HG03558 (cell line): ENCODE measurements around the gene STIMATE.

Source experiments
- ATAC-seq: cut with Tn5 transposase; IDR thresholded peaks from one replicate; pipeline ENCODE4 v1.9.1; 2021; ENCODE audit warnings: moderate number of reproducible peaks; ENCODE audit not compliant: unreplicated experiment; ENCODE audit errors: extremely low read depth

The STIMATE gene

GRCh38 chr3:52895418-52895817 is 1.9 kb downstream of the STIMATE start:
- ATAC-seq: no peak

- no peak for ATAC-seq
These were observed 2.6 kb downstream of the STIMATE start for GRCh38 chr3:52894756-52895155.

- ATAC-seq: no peak
These were observed 3.6 kb downstream of the STIMATE start for GRCh38 chr3:52893723-52894122.

GRCh38 chr3:52892625-52893311 is 4.6 kb downstream of the STIMATE start:
- no peak for ATAC-seq

GRCh38 chr3:52892290-52892624 is 5.1 kb downstream of the STIMATE start:
- ATAC-seq: no peak

- no peak for ATAC-seq
These were observed 5.7 kb downstream of the STIMATE start for GRCh38 chr3:52891615-52892081.

GRCh38 chr3:52891164-52891563 is 6.2 kb downstream of the STIMATE start:
- no peak for ATAC-seq

GRCh38 chr3:52890735-52891134 is 6.6 kb downstream of the STIMATE start:
- no peak for ATAC-seq

GRCh38 chr3:52889901-52890300 is 7.4 kb downstream of the STIMATE start:
- no peak for ATAC-seq

- no peak for ATAC-seq
These were observed 10.2 kb downstream of the STIMATE start for GRCh38 chr3:52887166-52887565.

GRCh38 chr3:52886049-52886730 is 11.2 kb downstream of the STIMATE start:
- no peak for ATAC-seq

GRCh38 chr3:52882377-52882776 is 15.0 kb downstream of the STIMATE start:
- ATAC-seq: no peak

- ATAC-seq: no peak
These were observed 15.5 kb downstream of the STIMATE start for GRCh38 chr3:52881871-52882270.

- no peak for ATAC-seq
These were observed 16.9 kb downstream of the STIMATE start for GRCh38 chr3:52880474-52880873.

- no peak for ATAC-seq
These were observed 17.3 kb downstream of the STIMATE start for GRCh38 chr3:52880047-52880446.

- no peak for ATAC-seq
These were observed 17.8 kb downstream of the STIMATE start for GRCh38 chr3:52879581-52879980.

- no peak for ATAC-seq
These were observed 18.3 kb downstream of the STIMATE start for GRCh38 chr3:52879090-52879489.

- no peak for ATAC-seq
These were observed 20.3 kb downstream of the STIMATE start for GRCh38 chr3:52877085-52877484.

GRCh38 chr3:52874864-52875587 is 22.3 kb downstream of the STIMATE start:
- ATAC-seq: no peak

- no peak for ATAC-seq
These were observed 23.1 kb downstream of the STIMATE start for GRCh38 chr3:52874160-52874701.
